Right lung (tissue), 5 donors: Measurements from ENCODE around the gene CD52. TPM values are rescaled to one million over a fixed set of nuclear protein-coding genes. Genes with fewer than 3 reads are reported as not detected.

Experiments used
- polyA plus RNA-seq, 5 donors: library from polyadenylated mRNA; unstranded; fragments of 120-200 nt; gene quantifications; one replicate each; pipeline versions ENCODE4 v1.2.1 to v1.2.3, GENCODE V29; 2013; ENCODE audit warnings: inconsistent platforms in 1 of 5, low replicate concordance in 1 of 5; ENCODE audit not compliant: insufficient read length in 5 of 5, insufficient read depth in 1 of 5

The CD52 gene
- polyA plus RNA-seq, 5 donors: 2.8 to 7.0 (median 5.6) TPM

Other genes with a start within 250 kb of the CD52 start
- 10 to 100 TPM; 17.2 to 26.9 (median 24.0) TPM for gene PDIK1L, start 206.1 kb upstream of the CD52 start, polyA plus RNA-seq
- 1 to 10 TPM; 1.2 to 2.0 (median 1.6) TPM for gene FAM110D, start 158.9 kb upstream of the CD52 start, polyA plus RNA-seq
- gene C1orf232, start 149.0 kb upstream of the CD52 start, polyA plus RNA-seq: not detected
- gene ZNF593, start 148.1 kb upstream of the CD52 start, polyA plus RNA-seq: 10 to 100 TPM in 3 of 5 donors, 1 to 10 TPM in 2; 8.1 to 23.0 (median 14.2) TPM
- 1 to 10 TPM in 4 of 5 donors, under 1 TPM in 1; 0.75 to 2.0 (median 1.2) TPM for gene ZNF593OS, start 146.1 kb upstream of the CD52 start, polyA plus RNA-seq
- gene CNKSR1, start 140.5 kb upstream of the CD52 start, polyA plus RNA-seq: 10 to 100 TPM; 15.2 to 25.9 (median 24.0) TPM
- under 1 TPM in 1 of 5 donors, not detected in 4; 0.08 TPM for gene CATSPER4, start 127.4 kb upstream of the CD52 start, polyA plus RNA-seq
- 10 to 100 TPM; 20.0 to 26.4 (median 21.9) TPM for gene CEP85, start 83.8 kb upstream of the CD52 start, polyA plus RNA-seq
- gene SH3BGRL3, start 37.9 kb upstream of the CD52 start, polyA plus RNA-seq: 100 to 1,000 TPM in 2 of 5 donors, 10 to 100 TPM in 3; 89.9 to 123 (median 98.7) TPM
- 10 to 100 TPM; 23.7 to 29.6 (median 27.9) TPM for gene UBXN11, start 11.3 kb upstream of the CD52 start, polyA plus RNA-seq
- 1 to 10 TPM in 4 of 5 donors, under 1 TPM in 1; 0.70 to 2.5 (median 1.5) TPM for gene CRYBG2, start 36.2 kb downstream of the CD52 start, polyA plus RNA-seq
- gene ZNF683, start 54.8 kb downstream of the CD52 start, polyA plus RNA-seq: under 1 TPM in 4 of 5 donors, not detected in 1; 0.10 to 0.27 (median 0.19) TPM
- under 1 TPM; 0.06 to 0.10 (median 0.08) TPM for gene LIN28A, start 92.9 kb downstream of the CD52 start, polyA plus RNA-seq
- 10 to 100 TPM; 27.5 to 36.6 (median 35.4) TPM for gene DHDDS, start 114.4 kb downstream of the CD52 start, polyA plus RNA-seq
- 1,000 to 10,000 TPM; 1,072 to 1,438 (median 1,211) TPM for gene HMGN2, start 154.5 kb downstream of the CD52 start, polyA plus RNA-seq
- gene RPS6KA1, start 211.8 kb downstream of the CD52 start, polyA plus RNA-seq: 10 to 100 TPM; 19.3 to 27.8 (median 23.4) TPM